Fibroblast of the aortic adventitia (primary cell): ENCODE measurements around the gene PDK3. TPM values are rescaled to one million over a fixed set of nuclear protein-coding genes. Genes with fewer than 3 reads are reported as not detected.

Experiments
- DNase-seq: peaks from one replicate; pipeline ENCODE4 v3.0.0-alpha.2; 2010; ENCODE audit warnings: low read depth
- H3K4me3 ChIP-seq: 2 replicates; pipeline ENCODE4 v1.5.1; 2011; ENCODE audit warnings: low read depth, mild to moderate bottlenecking, control low read depth, low read length, moderate library complexity
- CTCF ChIP-seq: IDR thresholded peaks from 2 replicates; pipeline ENCODE4 v1.5.1; 2011; ENCODE audit warnings: mild to moderate bottlenecking, low read length, control low read depth, inconsistent platforms; ENCODE audit not compliant: insufficient read depth
- total RNA-seq: library from RNA; depleted of rRNA; stranded (reverse); fragments of >200 nt; gene quantifications from 2 replicates; pipeline ENCODE4 v1.2.3, GENCODE V29; 2012; ENCODE audit warnings: low replicate concordance

Gene PDK3
- total RNA-seq: 2.9 and 6.7 TPM in 2 replicates

- peak; percentile 76 for DNase-seq
- H3K4me3 ChIP-seq: peak within 1 kb of the TSS; percentile 70
- TF ChIP-seq CTCF: no peak
Observed at GRCh38 chrX:24464836-24465531, at the start of gene PDK3. Gene PDK3 (plus strand): TSS chrX:24465286. CDS start chrX:24465456, 170 bp downstream.

GRCh38 chrX:24415921-24416320 lies 49.2 kb upstream of the PDK3 start:
- no peak for DNase-seq
- TF ChIP-seq CTCF: no peak
- no peak overlapping the region for H3K4me3 ChIP-seq

DNA sequence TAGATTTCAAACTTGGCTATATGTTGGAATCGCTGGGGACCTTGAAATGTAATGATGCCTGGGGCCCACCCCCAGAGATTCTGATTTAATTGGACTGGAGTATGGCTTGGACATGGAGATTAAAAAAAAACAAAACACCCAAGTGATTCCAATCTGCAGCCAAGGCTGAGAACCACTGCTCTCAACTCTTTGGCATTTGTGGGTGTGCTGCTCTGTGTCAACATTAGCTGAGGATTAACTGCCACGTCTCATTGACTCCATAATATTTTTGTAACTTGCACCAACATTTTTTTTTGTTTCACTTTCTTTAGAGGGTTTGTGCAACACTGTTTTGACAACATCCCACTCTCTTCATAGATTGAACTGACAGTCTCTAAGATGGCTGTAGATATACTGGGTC lies 41.1 kb upstream of the PDK3 start:
- no peak for TF ChIP-seq CTCF
- DNase-seq: peak; percentile 38
- H3K4me3 ChIP-seq: no peak overlapping the region

DNA sequence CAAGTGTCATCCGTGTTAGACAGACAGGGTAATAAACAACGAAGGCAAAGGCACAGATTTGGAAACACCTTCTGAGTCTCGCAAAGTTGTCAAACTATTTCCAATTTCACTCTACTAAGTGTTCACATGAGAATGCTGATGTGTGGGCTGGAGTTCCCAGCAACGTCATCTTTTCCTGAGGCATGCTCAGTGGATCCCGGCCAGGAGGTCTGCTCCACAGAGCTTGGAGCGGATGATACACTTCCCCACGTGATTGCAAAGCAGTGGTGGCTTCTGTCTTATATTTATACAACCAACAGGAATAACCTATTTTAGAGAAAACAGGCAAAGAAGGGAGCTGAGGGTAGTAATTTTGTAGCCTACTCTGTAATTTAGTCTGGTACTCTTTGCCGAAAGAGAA lies 40.1 kb upstream of the PDK3 start:
- no peak for TF ChIP-seq CTCF
- H3K4me3 ChIP-seq: no peak overlapping the region
- peak; percentile 68 for DNase-seq

DNA sequence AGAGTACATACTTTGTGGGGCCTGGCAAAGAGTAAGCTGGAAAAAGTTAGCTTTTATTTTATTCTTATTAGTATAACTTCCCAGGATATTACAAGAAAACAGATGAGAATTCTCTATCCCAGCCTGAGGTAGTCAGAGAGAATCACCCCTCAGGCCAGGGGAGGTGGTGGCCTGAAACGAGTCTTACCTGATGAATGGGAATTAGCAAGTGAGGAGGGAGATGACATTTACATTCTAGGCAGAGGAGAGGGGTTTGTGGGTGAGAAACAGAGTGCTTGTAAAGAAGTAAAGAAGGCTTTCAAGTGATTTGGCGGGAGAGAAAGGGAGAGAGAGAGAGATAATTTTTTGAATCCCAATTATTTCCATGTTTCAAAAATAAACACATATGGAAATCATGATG lies 39.3 kb upstream of the PDK3 start:
- no peak overlapping the region for H3K4me3 ChIP-seq
- TF ChIP-seq CTCF: no peak

GRCh38 chrX:24426340-24426913 lies 38.7 kb upstream of the PDK3 start:
- peak; percentile 21 for DNase-seq
- no peak for TF ChIP-seq CTCF
- no peak overlapping the region for H3K4me3 ChIP-seq

More for the DNA sequence above, 39.3 kb upstream of the PDK3 start:
- DNase-seq: no peak
